Tibial nerve (tissue), 4 donors: ENCODE results near the gene PAPPA2. TPM values are rescaled to one million over a fixed set of nuclear protein-coding genes. Genes with fewer than 3 reads are reported as not detected.

Experiments
- DNase-seq, 2 donors: peaks; one replicate each; pipeline ENCODE4 v3.0.0-alpha.2; 2019; ENCODE audit warnings: low spot score in 2 of 2
- H3K27ac ChIP-seq, 4 donors: fragments of 200-600 bp; sonication (generic) in 3 of 4; one replicate each; pipeline ENCODE4 v1.5.1; 2017 to 2019; ENCODE audit warnings: mild to moderate bottlenecking in 1 of 4
- H3K27me3 ChIP-seq, 2 donors: fragments of 200-600 bp; sonication (generic) in 1 of 2; one replicate each; pipeline versions ENCODE4 v1.5.1 to v1.6.0; 2017 to 2019
- H3K36me3 ChIP-seq, 3 donors: fragments of 200-600 bp; sonication (generic); one replicate each; pipeline ENCODE4 v1.5.1; 2018 to 2019
- H3K4me1 ChIP-seq, 4 donors: fragments of 200-600 bp; sonication (generic) in 3 of 4; one replicate each; pipeline ENCODE4 v1.5.1; 2017 to 2019
- H3K4me3 ChIP-seq, 4 donors: fragments of 200-600 bp; sonication (generic) in 3 of 4; one replicate each; pipeline ENCODE4 v1.5.1; 2017 to 2019; ENCODE audit warnings: mild to moderate bottlenecking in 1 of 4, moderate library complexity in 1 of 4
- H3K9me3 ChIP-seq, 4 donors: fragments of 200-600 bp; sonication (generic) in 3 of 4; one replicate each; pipeline ENCODE4 v1.5.1; 2017 to 2019
- CTCF ChIP-seq, 5 experiments: fragments of 200-600 bp in 3 of 5; fragments of 450-650 bp in 2 of 5; sonication (generic) in 3 of 5; IDR thresholded peaks; one replicate each; pipeline ENCODE4 v1.5.1; 2016 to 2019; ENCODE audit warnings: antibody characterized with exemption in 5 of 5, mild to moderate bottlenecking in 3 of 5, moderate library complexity in 2 of 5
- EP300 ChIP-seq, 2 donors: sonication (generic); formaldehyde crosslinking; IDR thresholded peaks; one replicate each; pipeline ENCODE4 v1.6.1; 2017; ENCODE audit warnings: antibody characterized with exemption in 2 of 2, mild to moderate bottlenecking in 1 of 2
- POLR2A ChIP-seq, 2 donors: fragments of 450-650 bp; IDR thresholded peaks; one replicate each; pipeline ENCODE4 v1.6.1; 2017; ENCODE audit warnings: antibody characterized with exemption in 2 of 2, mild to moderate bottlenecking in 2 of 2, moderate library complexity in 2 of 2
- WGBS, 2 donors: methylation state at CpG; one replicate each; pipeline ENCODE4 v1.1.5; 2018; 5-methylcytosine and 5-hydroxymethylcytosine counted together
- total RNA-seq, 4 donors: library from RNA; depleted of rRNA; stranded (reverse); fragments of >200 nt; gene quantifications; one replicate each; pipeline ENCODE4 v1.1.0, GENCODE V29; 2016

The PAPPA2 gene
- total RNA-seq, 4 donors from 2014 or later: 0.20 to 0.90 (median 0.21) TPM

GRCh38 chr1:176885751-176886150, 422.8 kb downstream of the PAPPA2 start:
- no peak overlapping the region for H3K27ac ChIP-seq
- DNase-seq: no peak
- WGBS, 2 donors: 59 to 75% methylated on average over 2 of the region's 2 CpGs
- no peaks in the 10 kb centered on the region for H3K9me3 ChIP-seq
- no peak for TF ChIP-seq CTCF (IDR thresholded peaks at IDR 0.05)
- no peaks in the 10 kb centered on the region for H3K27me3 ChIP-seq
- no peak overlapping the region for H3K4me3 ChIP-seq
- no peaks in the 10 kb centered on the region for H3K4me1 ChIP-seq
- no peaks in the 10 kb centered on the region for H3K36me3 ChIP-seq

DNA sequence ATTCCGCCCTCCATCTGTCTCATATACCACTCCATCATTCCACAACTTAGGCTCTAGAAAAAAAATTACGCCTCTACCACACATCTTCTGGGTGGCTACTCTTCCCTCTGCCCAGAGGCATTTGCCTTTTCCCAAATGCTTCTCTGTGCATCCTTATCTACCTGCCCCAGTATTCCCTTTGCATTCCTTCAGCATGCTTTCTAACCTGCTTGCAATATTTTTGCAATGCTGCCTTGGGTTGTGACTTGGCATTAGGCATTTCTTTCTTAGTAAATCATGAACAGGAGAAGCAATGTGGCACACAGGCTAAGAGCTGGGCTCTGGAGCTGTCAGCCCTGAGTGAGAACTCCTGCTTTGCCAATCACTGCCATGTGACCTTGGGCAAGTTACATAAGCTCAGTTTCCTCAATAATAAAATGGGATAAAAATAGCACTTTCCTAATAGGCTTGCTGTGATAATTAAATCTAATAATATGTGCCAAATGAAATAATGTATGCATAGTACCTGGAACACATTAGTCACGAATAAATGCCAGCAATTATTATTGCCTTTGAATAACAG, 425.6 kb downstream of the PAPPA2 start:
- no peaks in the 10 kb centered on the region for H3K4me1 ChIP-seq
- DNase-seq: no peak
- H3K36me3 ChIP-seq: no peaks in the 10 kb centered on the region
- no peak overlapping the region for H3K27ac ChIP-seq
- WGBS, 2 donors: 85 to 88% methylated on average over 3 of the region's 3 CpGs
- no peak overlapping the region for H3K4me3 ChIP-seq
- no peaks in the 10 kb centered on the region for H3K9me3 ChIP-seq
- H3K27me3 ChIP-seq: no peaks in the 10 kb centered on the region
- TF ChIP-seq POLR2A (IDR thresholded peaks at IDR 0.05): no peak
- no peak for TF ChIP-seq EP300 (IDR thresholded peaks at IDR 0.05)
- no peak for TF ChIP-seq CTCF (IDR thresholded peaks at IDR 0.05)

DNA sequence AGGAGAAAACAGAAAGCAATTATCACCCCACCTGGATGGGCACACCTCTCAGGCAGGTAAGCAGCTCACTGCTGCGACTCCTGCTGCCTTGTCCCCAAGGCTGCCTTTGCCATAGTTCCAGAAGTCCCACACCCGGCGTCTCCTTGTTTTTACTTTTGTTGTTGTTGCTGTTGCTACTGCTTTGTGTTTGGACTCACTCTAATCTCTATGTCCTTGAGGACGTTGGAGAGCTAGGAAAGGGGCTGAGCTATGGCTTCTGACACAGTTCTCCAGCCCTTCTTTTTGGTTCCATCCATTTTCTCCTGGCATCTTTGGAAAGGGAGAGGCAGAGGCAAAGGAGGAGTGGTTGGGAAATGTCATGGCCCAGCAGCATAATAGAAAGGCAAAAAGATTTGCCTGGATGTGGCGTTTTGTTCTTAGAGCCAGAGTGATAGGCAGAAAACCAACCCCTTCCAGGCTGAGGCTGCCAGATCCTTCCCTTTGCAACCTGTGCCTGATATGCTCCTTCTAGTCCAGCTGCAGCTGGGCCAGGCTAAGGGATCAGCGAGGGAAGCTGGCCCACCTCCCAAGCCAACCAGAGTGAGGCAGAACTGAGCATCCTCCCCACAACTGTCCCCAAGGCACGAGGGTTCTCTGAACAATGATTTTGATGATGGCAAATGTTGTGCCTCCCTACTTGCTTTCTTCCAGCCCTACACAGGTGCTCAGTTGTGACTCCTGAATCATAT, 430.8 kb downstream of the PAPPA2 start:
- Histone ChIP-seq H3K4me3 (no peak overlapping the region), H3K27ac (no peak overlapping the region), H3K36me3 (no peaks in the 10 kb centered on the region), H3K4me1 (peaks cover 0 to 9% (median 0%) of the 10 kb centered on the region in 4 donors), H3K27me3 (peaks cover 0 to 12% of the 10 kb centered on the region in 2 donors), H3K9me3 (no peaks in the 10 kb centered on the region)
- WGBS, 2 donors: 74 to 78% methylated on average over 7 of the region's 7 CpGs
- TF ChIP-seq EP300 (IDR thresholded peaks at IDR 0.05): no peak
- TF ChIP-seq POLR2A (IDR thresholded peaks at IDR 0.05): no peak
- no peak for TF ChIP-seq CTCF (IDR thresholded peaks at IDR 0.05)
- no peak for DNase-seq

GRCh38 chr1:176894450-176894849, 431.5 kb downstream of the PAPPA2 start:
- WGBS, 2 donors: 84 to 94% methylated on average over 8 of the region's 8 CpGs
- Histone ChIP-seq H3K4me1 (peaks cover 0 to 9% (median 0%) of the 10 kb centered on the region in 4 donors), H3K4me3 (no peak overlapping the region), H3K9me3 (no peaks in the 10 kb centered on the region), H3K36me3 (no peaks in the 10 kb centered on the region), H3K27me3 (peaks cover 0 to 12% of the 10 kb centered on the region in 2 donors), H3K27ac (no peak overlapping the region)
- no peak for DNase-seq
- no peak for TF ChIP-seq CTCF (IDR thresholded peaks at IDR 0.05)
- no peak for TF ChIP-seq EP300 (IDR thresholded peaks at IDR 0.05)
